ENCODE measurements around the gene IMPDH1. TPM values are rescaled to one million over a fixed set of nuclear protein-coding genes. Genes with fewer than 3 reads are reported as not detected.
"Not testable (repeated sequence)": the region's sequence is repeated elsewhere in the genome, so short reads cannot be mapped to it uniquely, and the experiment has no call there.

The IMPDH1 gene
- 3.5 TPM for total RNA-seq

GRCh38 chr7:128409596-128410450 lies at the start of gene IMPDH1:
TSS of gene IMPDH1 (minus strand) at chr7:128409982. CDS start at chr7:128409901, 81 bp downstream.
- ATAC-seq (peak; percentile 95), DNase-seq (ENCODE audit: low spot score) (peak; percentile 87)

DNA sequence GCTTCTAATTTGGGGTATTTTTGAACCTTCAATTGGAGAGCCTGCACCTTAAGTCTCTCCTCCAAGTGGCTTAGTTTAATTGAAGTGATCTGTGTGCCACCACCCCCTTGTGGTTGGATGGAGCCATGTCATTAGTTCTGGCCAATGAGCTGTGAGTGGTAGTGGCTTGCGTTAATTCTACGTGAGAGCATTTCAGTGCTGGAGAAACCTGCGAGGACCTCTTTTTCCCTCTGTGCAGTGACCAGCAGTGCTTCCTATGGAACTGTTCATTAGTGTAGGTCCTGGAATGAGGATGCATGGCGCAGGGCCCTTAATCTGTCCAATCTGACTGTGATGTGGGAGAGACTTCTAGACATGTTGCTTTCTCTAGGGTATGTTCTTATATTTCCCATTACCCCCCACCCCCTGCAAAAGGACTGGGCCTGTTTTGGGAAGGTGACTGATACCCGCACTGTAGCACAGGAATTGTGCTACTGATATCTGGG lies 49.7 kb upstream of the IMPDH1 start:
- ATAC-seq (peak; percentile 60), DNase-seq (ENCODE audit: low spot score) (peak; percentile 66)

DNA sequence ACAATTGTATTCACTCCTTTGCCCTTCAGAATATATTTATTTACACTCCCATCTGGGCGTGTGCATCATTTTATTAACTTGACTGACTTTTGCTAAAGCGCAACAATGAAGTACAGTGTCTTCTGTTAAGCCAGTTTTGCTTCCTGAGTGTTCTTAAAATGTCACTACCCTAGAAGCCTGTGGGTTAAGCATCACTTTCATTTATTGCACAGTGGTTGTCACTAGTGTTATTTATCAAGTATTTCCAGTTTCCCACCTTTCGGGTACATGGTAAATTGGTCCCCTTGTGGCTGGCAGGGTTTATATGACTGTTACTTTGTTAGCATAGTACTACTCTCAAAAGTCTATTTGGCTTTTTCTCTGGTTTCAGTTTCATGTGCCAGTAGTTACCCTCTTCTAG lies 49.2 kb upstream of the IMPDH1 start:
- ATAC-seq: no peak
- DNase-seq (ENCODE audit: low spot score): no peak

- not testable (repeated sequence) for ATAC-seq
- peak; percentile 31 for DNase-seq (ENCODE audit: low spot score)
These were observed 47.6 kb upstream of the IMPDH1 start for GRCh38 chr7:128457385-128457784.

DNA sequence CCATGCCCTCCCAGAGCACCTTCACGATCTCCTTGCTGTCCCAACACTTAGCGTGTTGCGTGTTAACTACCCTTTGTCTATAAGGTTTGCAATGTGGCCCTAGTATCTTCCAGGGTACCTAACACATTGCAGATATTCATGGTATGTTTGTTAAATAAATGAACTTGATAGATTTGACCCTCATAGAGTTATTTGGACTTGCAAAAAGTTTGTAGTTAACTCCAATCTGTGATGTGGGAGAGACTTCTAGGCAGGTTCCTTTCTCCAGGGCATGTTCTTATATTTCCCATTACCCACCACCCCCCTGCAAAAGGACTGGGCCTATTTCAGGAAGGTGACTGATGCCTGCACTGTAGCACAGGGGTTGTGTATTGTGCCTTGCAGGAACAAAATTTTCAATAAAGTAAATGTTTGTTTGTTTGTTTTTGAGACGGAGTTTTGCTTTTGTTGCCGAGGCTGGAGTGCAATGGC lies 46.5 kb upstream of the IMPDH1 start:
- no peak for ATAC-seq
- DNase-seq (ENCODE audit: low spot score): peak; percentile 26

DNA sequence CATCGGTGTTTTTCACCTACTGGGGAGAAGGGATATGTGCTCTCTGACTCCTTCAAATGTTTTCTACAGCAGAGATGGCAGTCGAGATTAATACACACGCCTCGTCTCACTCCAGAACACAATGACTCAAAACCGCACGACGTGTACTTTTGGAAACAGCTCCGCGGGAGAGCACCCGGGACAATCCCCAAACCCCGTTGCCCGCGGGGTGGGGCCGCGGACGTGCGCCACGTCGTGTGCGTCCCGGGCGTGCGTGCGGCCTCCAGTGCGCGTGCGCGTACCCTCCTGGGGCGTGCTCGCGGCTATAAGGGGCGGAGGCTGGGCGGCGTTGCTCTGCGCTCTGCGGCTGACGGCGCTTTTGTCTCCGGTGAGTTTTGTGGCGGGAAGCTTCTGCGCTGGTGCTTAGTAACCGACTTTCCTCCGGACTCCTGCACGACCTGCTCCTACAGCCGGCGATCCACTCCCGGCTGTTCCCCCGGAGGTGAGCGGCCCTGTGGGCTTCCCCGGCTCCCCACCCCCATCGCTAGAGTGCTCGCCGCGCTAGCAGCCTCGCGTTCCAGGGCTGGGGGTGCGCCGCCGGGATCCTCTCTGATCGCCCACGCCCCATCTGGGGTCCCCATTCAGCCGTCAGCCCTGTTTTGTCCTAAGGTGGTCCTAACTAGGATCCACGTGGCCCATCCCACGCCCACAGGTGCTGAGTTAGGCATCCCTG lies 45.9 kb upstream of the IMPDH1 start, which contains the start of gene HILPDA:
TSS of gene HILPDA (plus strand) at position 336 of the 712 bp plus-strand sequence. CDS start 1,391 bp downstream, outside the sequence.
- ATAC-seq (peak; percentile 88), DNase-seq (ENCODE audit: low spot score) (peak; percentile 96)

GRCh38 chr7:128454808-128455542 lies 45.2 kb upstream of the IMPDH1 start:
- DNase-seq (ENCODE audit: low spot score) (no peak), ATAC-seq (peak; percentile 9)

- DNase-seq (ENCODE audit: low spot score) (peak; percentile 89), ATAC-seq (peak; percentile 76)
These were observed 44.3 kb upstream of the IMPDH1 start for GRCh38 chr7:128453836-128454804.

DNA sequence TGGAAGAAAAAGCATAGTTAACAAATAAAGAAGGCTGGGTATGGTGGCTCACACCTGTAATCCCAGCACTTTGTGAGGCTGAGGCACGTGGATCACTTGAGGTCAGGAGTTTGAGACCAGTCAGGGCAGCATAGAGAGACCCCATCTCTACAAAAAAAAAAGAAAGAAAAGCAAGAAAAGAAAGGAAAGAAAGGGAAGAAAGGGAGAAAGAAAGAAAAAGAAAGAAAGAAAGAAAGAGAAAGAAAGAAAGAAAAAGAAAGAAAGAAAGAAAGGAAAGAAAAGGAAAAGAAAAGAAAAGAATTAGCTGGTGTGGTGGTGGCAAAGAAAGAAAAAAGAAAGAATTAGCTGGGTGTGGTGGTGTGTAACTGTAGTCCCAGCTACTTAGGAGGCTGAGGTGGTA lies 42.8 kb upstream of the IMPDH1 start:
- DNase-seq (ENCODE audit: low spot score) (no peak), ATAC-seq (no peak)

GRCh38 chr7:128450913-128451312 lies 41.1 kb upstream of the IMPDH1 start:
- ATAC-seq: no peak
- no peak for DNase-seq (ENCODE audit: low spot score)

- DNase-seq (ENCODE audit: low spot score): no peak
- no peak for ATAC-seq
These were observed 40.6 kb upstream of the IMPDH1 start for GRCh38 chr7:128450409-128450808.

GRCh38 chr7:128448751-128449302 lies 39.0 kb upstream of the IMPDH1 start:
- ATAC-seq: peak; percentile 24
- DNase-seq (ENCODE audit: low spot score): no peak

DNA sequence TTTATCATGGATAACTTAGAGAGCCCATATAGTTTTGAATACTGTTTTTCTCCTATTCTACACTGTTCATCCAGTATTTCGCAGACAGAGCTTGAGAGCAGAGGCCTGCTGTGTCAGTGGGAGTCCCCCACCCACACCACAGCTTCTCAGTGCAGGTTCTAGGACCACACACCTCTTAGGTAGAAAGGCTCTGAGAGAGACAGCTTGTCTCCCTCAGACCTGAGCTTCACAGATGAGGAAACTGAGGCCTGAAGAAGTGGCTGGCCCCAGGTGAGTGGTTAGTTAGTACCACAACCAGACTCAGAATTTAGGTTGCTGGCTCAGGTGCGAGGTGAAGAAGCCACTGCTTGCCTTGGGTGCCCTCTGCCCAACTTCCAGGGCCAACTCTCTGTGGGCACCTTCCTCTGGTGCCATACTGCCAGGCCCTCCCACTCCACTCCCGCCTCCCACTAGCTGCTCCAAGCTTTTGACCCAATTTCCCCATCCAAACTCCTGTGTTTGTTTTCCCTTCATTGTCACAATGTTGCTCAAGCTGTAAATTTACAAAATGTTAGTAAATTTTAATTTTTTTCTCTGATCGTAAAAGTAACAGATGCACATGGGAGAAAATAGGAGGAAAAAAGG lies 38.3 kb upstream of the IMPDH1 start:
- ATAC-seq (peak; percentile 89), DNase-seq (ENCODE audit: low spot score) (no peak)

DNA sequence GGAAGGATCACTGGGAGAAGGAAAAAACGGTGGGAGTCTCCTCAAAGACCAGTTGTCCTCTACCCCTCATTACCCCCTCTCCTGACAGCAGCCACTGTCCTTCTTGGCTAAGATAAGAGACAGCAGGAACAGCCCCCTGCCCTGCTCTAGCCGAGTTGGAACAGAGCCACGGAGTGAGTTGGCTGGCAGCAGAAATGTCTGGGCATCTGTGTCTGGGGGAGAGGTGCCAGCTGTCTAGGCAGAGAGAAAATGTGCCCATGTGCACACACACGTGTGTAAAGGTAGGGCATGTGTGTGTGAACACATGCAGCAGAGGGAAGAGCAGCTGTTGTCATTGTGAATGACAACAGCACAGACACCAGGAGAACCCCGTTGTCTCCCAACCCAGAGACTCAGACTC lies 36.5 kb upstream of the IMPDH1 start:
- no peak for ATAC-seq
- DNase-seq (ENCODE audit: low spot score): no peak

DNA sequence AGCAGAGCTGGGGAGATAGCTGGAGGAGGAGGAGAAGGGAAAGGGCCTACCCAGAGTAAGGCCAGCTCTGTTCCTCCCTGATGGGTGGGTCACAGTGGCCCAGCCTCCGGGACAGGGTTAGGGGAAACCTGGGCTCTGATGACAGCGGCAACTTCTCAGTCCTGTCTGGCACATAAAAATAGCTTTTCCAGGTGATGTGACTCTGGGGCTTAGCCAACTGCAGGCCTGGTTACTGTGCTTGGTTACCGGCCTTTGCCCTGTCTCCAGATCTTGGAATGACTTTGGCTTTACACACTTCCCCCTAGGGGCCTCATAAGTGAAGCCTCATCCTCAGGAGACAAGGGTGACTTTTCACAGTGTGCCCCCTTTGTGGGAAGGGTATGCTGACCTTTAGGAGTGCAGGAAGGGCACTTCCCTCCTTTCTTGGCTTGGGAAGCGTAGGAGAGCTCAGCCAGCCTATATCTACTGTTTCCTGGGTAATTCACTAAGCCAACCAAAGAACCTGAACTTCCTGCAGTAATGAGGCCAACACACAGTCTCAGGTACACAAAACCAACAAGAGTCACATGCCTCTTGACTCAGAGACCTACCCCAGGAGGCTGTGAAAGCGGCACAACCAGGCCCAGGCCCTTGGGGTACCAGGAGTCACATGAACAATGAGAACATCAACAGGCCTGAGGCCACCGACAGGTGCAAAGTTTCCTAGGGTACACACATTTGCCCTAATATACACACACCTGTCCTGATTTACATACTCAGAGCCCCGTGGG lies 34.2 kb upstream of the IMPDH1 start:
- DNase-seq (ENCODE audit: low spot score): no peak
- ATAC-seq: no peak

GRCh38 chr7:128442356-128442755 lies 32.6 kb upstream of the IMPDH1 start:
- DNase-seq (ENCODE audit: low spot score) (no peak), ATAC-seq (no peak)

- DNase-seq (ENCODE audit: low spot score) (no peak), ATAC-seq (no peak)
These were observed 27.9 kb upstream of the IMPDH1 start for GRCh38 chr7:128437426-128438332.
